Bronchial epithelial cell (primary cell): ENCODE data around the gene PRPSAP1. TPM values are rescaled to one million over a fixed set of nuclear protein-coding genes. Genes with fewer than 3 reads are reported as not detected.
A peak's percentile ranks its signal among the peaks of the same experiment; 100 is the strongest.

Source experiments
- DNase-seq: peaks from one replicate; pipeline ENCODE4 v3.0.0-alpha.2; 2010; ENCODE audit warnings: low read depth
- FAIRE-seq: peaks from 2 replicates; lab custom pipeline; 2011; peaks lifted over from hg19 to GRCh38; lab: Jason Lieb, UNC
- H3K27me3 ChIP-seq: 2 replicates; pipeline ENCODE4 v1.5.1; 2011; ENCODE audit warnings: low read length; ENCODE audit not compliant: control insufficient read depth, insufficient read depth
- H3K36me3 ChIP-seq: 2 replicates; pipeline ENCODE4 v1.5.1; 2011; ENCODE audit warnings: low read length; ENCODE audit not compliant: control insufficient read depth, insufficient read depth
- H3K4me3 ChIP-seq: 2 replicates; pipeline ENCODE4 v1.5.1; 2011; ENCODE audit warnings: mild to moderate bottlenecking, low read depth, low read length, control low read depth
- CTCF ChIP-seq: IDR thresholded peaks from 2 replicates; pipeline ENCODE4 v1.5.1; 2011; ENCODE audit warnings: mild to moderate bottlenecking, moderate library complexity, low read length, control low read depth, inconsistent platforms; ENCODE audit not compliant: insufficient read depth, severe bottlenecking
- total RNA-seq: library from RNA; depleted of rRNA; stranded (reverse); fragments of >200 nt; gene quantifications from 2 replicates; pipeline ENCODE4 v1.2.1, GENCODE V29; 2014

Gene PRPSAP1
- total RNA-seq, 1 donor from 2014 or later: 29.2 TPM

- Histone ChIP-seq H3K4me3 (no peak overlapping the region), H3K27me3 (no peaks in the 10 kb centered on the region), H3K36me3 (peaks cover 40% of the 10 kb centered on the region)
- DNase-seq: peak; percentile 70
- peak; percentile 97 for TF ChIP-seq CTCF
- peak; percentile 97 for FAIRE-seq
These were observed 44.2 kb upstream of the PRPSAP1 start for GRCh38 chr17:76397687-76398522.

DNA sequence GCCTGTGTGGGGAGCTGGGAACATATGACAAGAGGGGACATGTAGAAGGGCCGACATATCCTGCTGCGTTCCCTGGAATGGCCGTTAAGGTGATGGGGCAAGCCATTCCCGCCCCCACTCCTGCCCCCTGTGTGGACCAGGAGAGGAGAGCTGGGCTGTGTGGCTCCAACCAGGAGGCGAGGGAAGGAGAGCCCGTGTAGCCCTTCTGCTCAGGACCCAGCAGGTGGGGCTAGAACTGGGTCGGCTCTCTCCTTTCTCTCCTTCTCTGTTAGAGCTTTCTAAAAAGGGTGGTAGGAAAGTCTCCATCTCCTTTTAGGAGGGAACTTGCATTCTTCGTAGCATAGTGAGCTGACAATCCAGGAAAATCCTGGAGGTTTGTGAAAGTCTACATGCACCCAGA lies 43.5 kb upstream of the PRPSAP1 start:
- TF ChIP-seq CTCF: no peak
- no peak for FAIRE-seq
- DNase-seq: no peak
- Histone ChIP-seq H3K4me3 (no peak overlapping the region), H3K27me3 (no peaks in the 10 kb centered on the region), H3K36me3 (peaks cover 35% of the 10 kb centered on the region)

DNA sequence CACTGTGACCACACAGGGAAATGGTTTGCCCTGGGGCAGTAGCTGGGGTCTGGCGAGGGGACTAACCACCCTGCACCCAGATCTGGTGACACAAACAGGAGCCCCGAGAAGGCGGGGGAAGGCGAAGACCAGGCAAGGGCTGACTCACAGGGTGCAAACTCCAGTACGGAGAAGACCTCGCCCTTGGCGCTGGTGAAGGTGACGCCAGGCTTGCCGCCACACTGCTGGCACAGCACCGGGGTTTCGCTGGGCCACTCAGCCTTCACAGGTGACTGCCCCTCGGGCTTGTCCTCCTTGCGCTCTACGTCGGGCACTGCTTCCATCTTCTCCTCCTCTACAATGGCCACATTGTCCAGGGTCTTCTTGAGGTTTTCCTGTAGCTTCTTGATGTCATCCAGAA lies 42.3 kb upstream of the PRPSAP1 start:
- TF ChIP-seq CTCF: no peak
- Histone ChIP-seq H3K36me3 (peaks cover 40% of the 10 kb centered on the region), H3K4me3 (no peak overlapping the region), H3K27me3 (no peaks in the 10 kb centered on the region)
- DNase-seq (no peak), FAIRE-seq (no peak)

DNA sequence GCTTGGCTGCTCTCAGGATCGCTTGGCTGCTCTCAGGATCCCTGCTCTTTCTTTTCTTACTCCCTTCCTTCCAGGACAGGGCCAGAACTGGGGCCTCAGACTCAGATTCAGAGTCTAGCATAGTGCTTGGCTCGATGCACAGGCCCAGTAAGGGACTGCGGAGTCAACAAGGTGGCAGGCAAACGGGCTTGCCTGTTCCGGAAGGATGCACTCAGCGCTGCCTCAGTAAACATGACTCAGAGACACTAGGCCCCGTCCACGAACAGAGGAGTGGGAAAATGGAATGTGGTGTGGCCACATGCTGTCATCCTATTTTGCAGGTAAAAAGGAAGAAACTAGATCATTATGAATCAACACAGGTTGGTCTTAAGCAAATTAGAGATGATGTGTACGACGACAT lies 40.5 kb upstream of the PRPSAP1 start:
- no peak for TF ChIP-seq CTCF
- DNase-seq (peak; percentile 89), FAIRE-seq (peak; percentile 64)

DNA sequence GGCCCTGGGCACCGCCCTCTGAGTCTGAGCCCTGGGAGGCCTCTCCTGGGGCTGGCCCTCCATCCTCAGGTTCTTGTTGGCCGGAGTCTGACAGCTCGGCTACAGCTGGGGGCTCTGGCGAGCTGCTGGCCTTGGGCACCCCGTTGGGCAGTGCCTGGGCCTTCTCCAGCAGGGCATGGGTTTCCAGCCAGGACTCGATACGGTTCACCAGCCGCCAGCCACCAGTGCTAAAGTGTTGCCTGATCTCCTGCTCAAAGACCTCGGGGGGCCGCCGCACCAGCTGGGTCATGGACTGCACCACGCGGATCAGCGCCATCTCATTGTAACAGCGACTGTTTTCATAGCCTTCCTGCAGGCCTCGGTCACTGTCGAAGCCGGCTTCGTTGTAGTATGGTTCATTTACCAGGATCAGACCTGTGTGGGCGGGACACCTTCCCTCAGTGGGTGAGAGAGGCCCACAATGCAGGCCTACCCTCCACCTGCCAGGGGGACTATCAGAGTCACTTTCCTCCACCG lies 37.5 kb upstream of the PRPSAP1 start:
- no peak for DNase-seq
- FAIRE-seq: no peak
- Histone ChIP-seq H3K4me3 (no peak overlapping the region), H3K36me3 (peaks cover 22% of the 10 kb centered on the region), H3K27me3 (no peaks in the 10 kb centered on the region)
- TF ChIP-seq CTCF: no peak

More for the DNA sequence above, 40.5 kb upstream of the PRPSAP1 start:
- peaks cover 28% of the 10 kb centered on the region for H3K36me3 ChIP-seq
- H3K4me3 ChIP-seq: no peak overlapping the region
- H3K27me3 ChIP-seq: no peaks in the 10 kb centered on the region

DNA sequence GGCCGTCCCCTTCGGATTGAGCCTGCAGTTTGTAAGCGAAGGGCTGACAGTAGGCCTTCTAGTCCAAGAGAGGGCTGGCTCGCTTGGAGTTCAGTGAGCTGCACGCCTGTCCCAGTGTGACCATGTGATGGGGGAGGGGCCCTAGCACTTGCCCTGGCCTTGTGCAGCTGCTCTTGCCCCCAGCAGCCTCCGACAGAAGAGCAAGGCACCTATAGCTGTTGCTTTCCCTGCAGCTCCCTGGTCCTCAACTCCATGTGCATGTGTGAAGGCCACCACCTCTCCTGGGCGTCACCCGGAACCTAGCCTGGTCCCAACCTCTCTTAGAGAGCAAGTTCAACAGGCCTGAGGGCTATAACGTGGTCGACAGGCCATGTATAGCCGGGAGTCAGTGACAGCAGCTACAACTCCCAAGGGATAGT lies 36.3 kb upstream of the PRPSAP1 start:
- Histone ChIP-seq H3K27me3 (no peaks in the 10 kb centered on the region), H3K36me3 (peaks cover 19% of the 10 kb centered on the region), H3K4me3 (no peak overlapping the region)
- DNase-seq (no peak), FAIRE-seq (no peak)
- TF ChIP-seq CTCF: no peak
